HepG2 (cell line): ENCODE results near the gene HECTD2. TPM values are rescaled to one million over a fixed set of nuclear protein-coding genes. Genes with fewer than 3 reads are reported as not detected.

Experiments used
- E2F2 ChIP-seq: sonication (generic); formaldehyde crosslinking; IDR thresholded peaks from 2 replicates; pipeline ENCODE4 v1.4.0; 2020; ENCODE audit warnings: missing genetic modification reagents, borderline replicate concordance
- HNRNPK ChIP-seq: fragments of 200-400 bp; formaldehyde crosslinking; IDR thresholded peaks from 2 replicates; pipeline ENCODE4 v1.6.1; 2018; ENCODE audit warnings: low read length, low read depth, moderate library complexity, mild to moderate bottlenecking; ENCODE audit not compliant: poor library complexity, severe bottlenecking
- IKZF1 ChIP-seq: fragments of 450-650 bp; IDR thresholded peaks from 2 replicates; pipeline ENCODE4 v1.7.1; 2016
- KAT8 ChIP-seq: IDR thresholded peaks from 2 replicates; pipeline ENCODE4 v1.6.1; 2016; ENCODE audit warnings: missing genetic modification reagents, missing compliant biosample characterization
- MAZ ChIP-seq, 2 experiments: sonication (generic) in 1 of 2; formaldehyde crosslinking in 1 of 2; IDR thresholded peaks; 2 replicates each; pipeline versions ENCODE4 v1.5.0 to v1.6.1; 2012 to 2020; ENCODE audit warnings: low read depth in 2 of 2, mild to moderate bottlenecking in 2 of 2, borderline replicate concordance in 1 of 2, improper control_type of control experiment in 1 of 2, low read length in 1 of 2, missing genetic modification reagents in 1 of 2, moderate library complexity in 1 of 2
- PCBP2 ChIP-seq: fragments of 200-400 bp; formaldehyde crosslinking; optimal IDR thresholded peaks from 2 replicates; pipeline ENCODE3; 2018; ENCODE audit warnings: low read length, low read depth; ENCODE audit not compliant: poor library complexity, severe bottlenecking
- POLR2A ChIP-seq, 2 experiments: IDR thresholded peaks; 2 replicates each; pipeline ENCODE4 v1.6.1; 2011; ENCODE audit warnings: low read depth in 2 of 2, low read length in 2 of 2, mild to moderate bottlenecking in 1 of 2, moderate library complexity in 1 of 2; ENCODE audit not compliant: insufficient read depth in 1 of 2
- SNAPC5 ChIP-seq: sonication (generic); formaldehyde crosslinking; IDR thresholded peaks from 2 replicates; pipeline ENCODE4 v1.8.1; 2023; ENCODE audit warnings: mild to moderate bottlenecking, missing genetic modification reagents, borderline replicate concordance
- TCF7L2 ChIP-seq: IDR thresholded peaks from 2 replicates; pipeline ENCODE4 v1.6.1; 2011; ENCODE audit warnings: mild to moderate bottlenecking, low read depth, low read length, moderate library complexity
- ZBTB26 ChIP-seq: IDR thresholded peaks from 2 replicates; pipeline ENCODE4 v1.6.1; 2016; ENCODE audit warnings: missing compliant biosample characterization, missing genetic modification reagents, borderline replicate concordance
- ZBTB43 ChIP-seq: sonication (generic); formaldehyde crosslinking; conservative IDR thresholded peaks from 2 replicates; pipeline ENCODE4 v1.4.0; 2020; ENCODE audit warnings: missing genetic modification reagents
- ZC3H13 ChIP-seq: sonication (generic); formaldehyde crosslinking; IDR thresholded peaks from 2 replicates; pipeline ENCODE4 v1.8.1; 2023; ENCODE audit warnings: mild to moderate bottlenecking, missing genetic modification reagents, moderate library complexity
- ZFP36L2 ChIP-seq: sonication (generic); formaldehyde crosslinking; IDR thresholded peaks from 2 replicates; pipeline ENCODE4 v1.4.0; 2020; ENCODE audit warnings: missing genetic modification reagents
- ZFY ChIP-seq: sonication (generic); formaldehyde crosslinking; IDR thresholded peaks from 2 replicates; pipeline ENCODE4 v1.4.0; 2020; ENCODE audit warnings: missing genetic modification reagents
- ZNF17 ChIP-seq: sonication (generic); formaldehyde crosslinking; IDR thresholded peaks from 2 replicates; pipeline ENCODE4 v1.5.0; 2020; ENCODE audit warnings: mild to moderate bottlenecking, missing genetic modification reagents
- ZNF292 ChIP-seq: sonication (generic); formaldehyde crosslinking; IDR thresholded peaks from 2 replicates; pipeline ENCODE4 v1.8.1; 2022; ENCODE audit warnings: mild to moderate bottlenecking, low read depth, missing genetic modification reagents, borderline replicate concordance
- ZNF549 ChIP-seq: sonication (generic); formaldehyde crosslinking; IDR thresholded peaks from 2 replicates; pipeline ENCODE4 v1.5.0; 2020; ENCODE audit warnings: missing genetic modification reagents
- ZNF577 ChIP-seq: sonication (generic); formaldehyde crosslinking; IDR thresholded peaks from 2 replicates; pipeline ENCODE4 v1.4.0; 2020; ENCODE audit warnings: mild to moderate bottlenecking, low read depth, missing genetic modification reagents, borderline replicate concordance
- ZNF609 ChIP-seq: sonication (generic); formaldehyde crosslinking; IDR thresholded peaks from 2 replicates; pipeline ENCODE4 v1.4.0; 2020; ENCODE audit warnings: mild to moderate bottlenecking, missing genetic modification reagents, borderline replicate concordance
- ZNF792 ChIP-seq: IDR thresholded peaks from 2 replicates; pipeline ENCODE4 v1.6.1; 2016
- polyA plus RNA-seq, 8 experiments: library from polyadenylated mRNA; depleted of rRNA in 3 of 8; stranded (reverse) in 7 of 8; unstranded in 1 of 8; fragments of >200 nt; fragmentation: Illumina TruSeq in 4 of 8; extraction: Trizol in 4 of 8; gene quantifications; 2 replicates each; pipeline versions ENCODE4 v1.2.1 to v1.2.3, GENCODE V29; 2011 to 2016; ENCODE audit warnings: low read depth in 4 of 8, missing spikeins in 1 of 8, mixed read lengths in 1 of 8; ENCODE audit not compliant: insufficient read depth in 1 of 8
- total RNA-seq, 5 experiments: library from RNA; depleted of rRNA; stranded (reverse); fragments of >200 nt; fragmentation: Illumina TruSeq; extraction: Trizol; gene quantifications; 2 replicates each; pipeline ENCODE4 v1.2.3, GENCODE V29; 2016; ENCODE audit warnings: low read depth in 1 of 5

HECTD2 gene
- total and polyA plus RNA-seq, 2 of the 13 experiments (the other 11 are each of a cell fraction or from before 2014, with no cell fraction given), result 3.2 to 5.2 TPM

- peak; percentile 90 for TF ChIP-seq ZNF609 (CRISPR knock-in tag)
- no peak for TF ChIP-seq ZBTB26 (CRISPR knock-in tag)
- peak; percentile 39 for TF ChIP-seq PCBP2
- TF ChIP-seq ZNF792 (CRISPR knock-in tag), result peak; percentile 77; the same call in 1 of the 2 replicates
- TF ChIP-seq TCF7L2, result no peak
- no peak for TF ChIP-seq ZFP36L2 (CRISPR knock-in tag)
- peak; percentile 82; the same call in 1 of the 2 replicates for TF ChIP-seq ZBTB43 (CRISPR knock-in tag)
- no peak for TF ChIP-seq IKZF1
- TF ChIP-seq KAT8 (CRISPR knock-in tag), result peak; percentile 50
- TF ChIP-seq ZNF577 (CRISPR knock-in tag), result no peak
- no peak for TF ChIP-seq HNRNPK
- TF ChIP-seq ZNF292 (CRISPR knock-in tag), result 0 out of 2 replicates have a peak, but pooled peaks have one; percentile 28
- TF ChIP-seq POLR2A (IDR thresholded peaks at IDR 0.05; ENCODE audit: insufficient read depth in 1 of 2, low read depth in 2 of 2, low read length in 2 of 2), result 0 out of 4 replicates have a peak, but pooled peaks have one; percentile 11 to 33
- TF ChIP-seq ZNF17 (CRISPR knock-in tag), result no peak
- no peak for TF ChIP-seq ZC3H13 (CRISPR knock-in tag)
- TF ChIP-seq E2F2, result 0 out of 2 replicates have a peak, but pooled peaks have one; percentile 43
- peak; percentile 57 for TF ChIP-seq ZFY (CRISPR knock-in tag)
- no peak for TF ChIP-seq SNAPC5 (CRISPR knock-in tag)
- peak; percentile 71; the same call in 1 of the 2 replicates for TF ChIP-seq ZNF549
- peak; percentile 22; the same call in 1 of the 2 replicates for TF ChIP-seq MAZ (IDR thresholded peaks at IDR 0.05; ENCODE audit: borderline replicate concordance, low read depth, low read length)
- no peak for TF ChIP-seq MAZ (CRISPR knock-in tag; IDR thresholded peaks at IDR 0.05; ENCODE audit: low read depth)
Observed at GRCh38 chr10:91556691-91557566, 146.8 kb downstream of the HECTD2 start (continued).
